GM12878 (cell line): ENCODE results near the gene TMEM86B. TPM values are rescaled to one million over a fixed set of nuclear protein-coding genes. Genes with fewer than 3 reads are reported as not detected.

ENCODE experiments used
- CBX5 ChIP-seq: sonication (generic); IDR thresholded peaks from 2 replicates; pipeline ENCODE4 v1.6.1; 2016; ENCODE audit warnings: low read depth, moderate library complexity, mild to moderate bottlenecking, inconsistent platforms
- CEBPB ChIP-seq, 2 experiments: fragments of 150-350 bp in 1 of 2; IDR thresholded peaks; 2 replicates each; pipeline ENCODE4 v1.6.1; 2012 to 2014; ENCODE audit warnings: low read depth in 2 of 2, low read length in 2 of 2, borderline replicate concordance in 1 of 2, inconsistent platforms in 1 of 2
- CHD2 ChIP-seq: IDR thresholded peaks from 2 replicates; pipeline ENCODE4 v1.6.1; 2011; ENCODE audit warnings: low read depth, low read length, improper control_type of control experiment, borderline replicate concordance
- EGR1 ChIP-seq, 2 experiments: IDR thresholded peaks; 1 replicate in 1 of 2; 2 replicates in 1 of 2; pipeline ENCODE4 v1.6.1; 2011 to 2012; ENCODE audit warnings: low read depth in 2 of 2, low read length in 2 of 2, borderline replicate concordance in 1 of 2, mild to moderate bottlenecking in 1 of 2, moderate library complexity in 1 of 2
- ELK1 ChIP-seq: IDR thresholded peaks from 2 replicates; pipeline ENCODE4 v1.6.1; 2012; ENCODE audit warnings: low read depth, low read length, improper control_type of control experiment
- FOS ChIP-seq: IDR thresholded peaks from 3 replicates; pipeline ENCODE4 v1.6.1; 2011; ENCODE audit warnings: borderline replicate concordance; ENCODE audit not compliant: insufficient read length; ENCODE audit errors: extremely low read depth
- KLF5 ChIP-seq: fragments of 450-650 bp; IDR thresholded peaks from 2 replicates; pipeline ENCODE4 v1.6.1; 2014; ENCODE audit warnings: mild to moderate bottlenecking; ENCODE audit not compliant: partially characterized antibody
- LARP7 ChIP-seq: fragments of 450-650 bp; IDR thresholded peaks from 2 replicates; pipeline ENCODE4 v1.6.1; 2017; ENCODE audit warnings: mild to moderate bottlenecking
- MYB ChIP-seq: fragments of 150-350 bp; IDR thresholded peaks from 2 replicates; pipeline ENCODE4 v1.6.1; 2014; ENCODE audit warnings: mild to moderate bottlenecking, low read depth, low read length, borderline replicate concordance
- PBX3 ChIP-seq: IDR thresholded peaks from 2 replicates; pipeline ENCODE4 v1.6.1; 2011; ENCODE audit warnings: mild to moderate bottlenecking, low read depth, low read length, moderate library complexity; ENCODE audit not compliant: insufficient replicate concordance
- POLR2AphosphoS5 ChIP-seq: IDR thresholded peaks from 2 replicates; pipeline ENCODE4 v1.6.1; 2011; ENCODE audit warnings: mild to moderate bottlenecking, low read length, inconsistent platforms
- RAD21 ChIP-seq: IDR thresholded peaks from 2 replicates; pipeline ENCODE4 v1.6.1; 2011; ENCODE audit warnings: mild to moderate bottlenecking, low read depth, low read length, moderate library complexity; ENCODE audit not compliant: insufficient read depth
- ZBED1 ChIP-seq: IDR thresholded peaks from 2 replicates; pipeline ENCODE4 v1.6.1; 2016; ENCODE audit warnings: borderline replicate concordance
- polyA plus RNA-seq, 11 experiments: library from polyadenylated mRNA; depleted of rRNA in 4 of 11; unstranded in 6 of 11; stranded (reverse) in 5 of 11; fragments of >200 nt; fragmentation: Nextera tagmentation in 4 of 11; fragmentation: Illumina TruSeq in 1 of 11; extraction: Ambion mirVana in 4 of 11; extraction: Trizol in 1 of 11; gene quantifications; 1 replicate in 1 of 11; 2 replicates in 10 of 11; pipeline versions ENCODE4 v1.2.1 to v1.2.3, GENCODE V29; 2011 to 2016; ENCODE audit warnings: inconsistent platforms in 2 of 11, missing spikeins in 2 of 11, low read depth in 1 of 11
- total RNA-seq, 4 experiments: library from RNA; depleted of rRNA in 3 of 4; stranded (reverse); fragments of >200 nt in 3 of 4; fragmentation: Illumina TruSeq in 1 of 4; extraction: Trizol in 1 of 4; gene quantifications; 2 replicates each; pipeline versions ENCODE4 v1.2.1 to v1.2.3, GENCODE V29; 2013 to 2021

Gene TMEM86B
- total and polyA plus RNA-seq, 10 of the 15 experiments (the other 5 are each of a cell fraction or from before 2014, with no cell fraction given), result 0.26 to 10.6 (median 1.8) TPM

GRCh38 chr19:55253842-55254624 is 25.5 kb upstream of the TMEM86B start (continued):
- peak; percentile 43 for TF ChIP-seq PBX3
- no peak for TF ChIP-seq CEBPB (IDR thresholded peaks at IDR 0.05; ENCODE audit: borderline replicate concordance in 1 of 2, low read depth in 2 of 2, low read length in 2 of 2)
- 0 out of 3 replicates have a peak, but pooled peaks of 1 of the 2 experiments have one; percentile 5 for TF ChIP-seq EGR1 (IDR thresholded peaks at IDR 0.05; ENCODE audit: borderline replicate concordance in 1 of 2, low read depth in 2 of 2, low read length in 2 of 2)
- TF ChIP-seq LARP7, result 0 out of 2 replicates have a peak, but pooled peaks have one; percentile 19
- TF ChIP-seq ELK1, result peak; percentile 25; the same call in 1 of the 2 replicates
- TF ChIP-seq CHD2, result peak; percentile 55; the same call in 1 of the 2 replicates
- TF ChIP-seq POLR2AphosphoS5, result peak; percentile 37; the same call in 1 of the 2 replicates
- TF ChIP-seq MYB, result no peak
- TF ChIP-seq KLF5, result no peak
- TF ChIP-seq FOS, result no peak
- TF ChIP-seq RAD21, result no peak
- TF ChIP-seq CBX5, result peak; percentile 67; the same call in 1 of the 2 replicates
- 0 out of 2 replicates have a peak, but pooled peaks have one; percentile 37 for TF ChIP-seq ZBED1
